H1 (cell line): ENCODE results near the gene GNA12. TPM values are rescaled to one million over a fixed set of nuclear protein-coding genes. Genes with fewer than 3 reads are reported as not detected.

Experiments
- CTCF ChIA-PET: fragments of 300-600 bp; sonication (Branson Sonifier 250); formaldehyde crosslinking; loops from one replicate; lab custom pipeline; 2021; ENCODE audit not compliant: partially characterized antibody; lab: Charles Lee
- POLR2A ChIA-PET: fragments of 300-600 bp; sonication (Branson Sonifier 250); formaldehyde crosslinking; loops from one replicate; lab custom pipeline; 2021; ENCODE audit warnings: inconsistent platforms; ENCODE audit not compliant: partially characterized antibody; lab: Charles Lee
- DNase-seq, 2 experiments: peaks; one replicate each; pipeline versions ENCODE4 v3.0.0 to v3.0.0-alpha.2; 2010 to 2022; ENCODE audit warnings: low spot score in 2 of 2, low read depth in 1 of 2, mixed read lengths in 1 of 2
- FAIRE-seq: peaks from 2 replicates; lab custom pipeline; 2011; peaks lifted over from hg19 to GRCh38; lab: Jason Lieb, UNC
- H2AFZ ChIP-seq: 2 replicates; pipeline ENCODE4 v1.8.1; 2012; ENCODE audit warnings: low read length, inconsistent platforms
- H2AK5ac ChIP-seq: 2 replicates; pipeline ENCODE4 v1.6.1; 2013; ENCODE audit warnings: low read depth, low read length
- H2BK120ac ChIP-seq: replicated peaks from 2 replicates; pipeline ENCODE3; 2013; ENCODE audit warnings: low read depth, low read length, inconsistent platforms
- H2BK12ac ChIP-seq: 2 replicates; pipeline ENCODE4 v1.6.1; 2013; ENCODE audit warnings: low read depth, low read length
- H2BK15ac ChIP-seq: 2 replicates; pipeline ENCODE4 v1.6.1; 2013; ENCODE audit warnings: low read length
- H2BK20ac ChIP-seq: 2 replicates; pipeline ENCODE4 v1.6.1; 2013; ENCODE audit warnings: low read length
- H2BK5ac ChIP-seq: 2 replicates; pipeline ENCODE4 v1.6.1; 2013; ENCODE audit warnings: low read depth, low read length
- H3K14ac ChIP-seq: 2 replicates; pipeline ENCODE4 v1.6.1; 2013; ENCODE audit warnings: inconsistent platforms; ENCODE audit not compliant: insufficient read length
- H3K18ac ChIP-seq: 2 replicates; pipeline ENCODE4 v1.6.1; 2013; ENCODE audit warnings: low read length; ENCODE audit errors: extremely low read depth
- H3K23ac ChIP-seq: 2 replicates; pipeline ENCODE4 v1.6.1; 2013; ENCODE audit warnings: inconsistent platforms; ENCODE audit not compliant: insufficient read length
- H3K23me2 ChIP-seq: 2 replicates; pipeline ENCODE4 v1.6.1; 2013; ENCODE audit warnings: low read depth, low read length
- H3K27ac ChIP-seq: 2 replicates; pipeline ENCODE4 v1.6.1; 2011; ENCODE audit warnings: low read depth, low read length, inconsistent platforms
- H3K27me3 ChIP-seq, 4 experiments: replicated peaks in 1 of 4; 1 replicate in 1 of 4; 2 replicates in 3 of 4; pipeline versions ENCODE4 v1.6.1 to v1.8.1; 2011 to 2013; ENCODE audit warnings: low read length in 3 of 4, mild to moderate bottlenecking in 3 of 4, inconsistent platforms in 2 of 4, mixed read lengths in 2 of 4, moderate library complexity in 1 of 4; ENCODE audit not compliant: control insufficient read depth in 3 of 4, insufficient read depth in 3 of 4; ENCODE audit errors: extremely low read depth in 1 of 4
- H3K36me3 ChIP-seq, 4 experiments: 2 replicates each; pipeline versions ENCODE4 v1.6.1 to v1.8.1; 2011 to 2013; ENCODE audit warnings: mild to moderate bottlenecking in 4 of 4, low read length in 3 of 4, moderate library complexity in 2 of 4, control low read depth in 1 of 4, inconsistent platforms in 1 of 4; ENCODE audit not compliant: insufficient read depth in 4 of 4, control insufficient read depth in 2 of 4
- H3K4ac ChIP-seq: replicated peaks from 2 replicates; pipeline ENCODE3; 2013; ENCODE audit warnings: low read length, low read depth, mixed read lengths, inconsistent platforms; ENCODE audit not compliant: insufficient read length
- H3K4me1 ChIP-seq, 4 experiments: replicated peaks in 1 of 4; 1 replicate in 1 of 4; 2 replicates in 3 of 4; pipeline versions ENCODE4 v1.6.1 to v1.8.1; 2011 to 2013; ENCODE audit warnings: low read length in 3 of 4, inconsistent platforms in 2 of 4, mixed read lengths in 1 of 4; ENCODE audit not compliant: insufficient read depth in 4 of 4, control insufficient read depth in 3 of 4
- H3K4me2 ChIP-seq, 2 experiments: 2 replicates each; pipeline versions ENCODE4 v1.6.1 to v1.8.1; 2011 to 2013; ENCODE audit warnings: low read depth in 2 of 2, low read length in 2 of 2, control low read depth in 1 of 2, inconsistent platforms in 1 of 2, mild to moderate bottlenecking in 1 of 2; ENCODE audit not compliant: insufficient read depth in 1 of 2
- H3K4me3 ChIP-seq, 4 experiments: fragments of 200-600, 300-600 bp in 1 of 4; sonication (generic), shearing (Covaris generic), sonication (Bioruptor Twin) in 1 of 4; 2 replicates each; pipeline versions ENCODE4 v1.5.1 to v1.8.1; 2011 to 2016; ENCODE audit warnings: low read length in 4 of 4, low read depth in 3 of 4, control low read depth in 2 of 4, inconsistent platforms in 2 of 4, mild to moderate bottlenecking in 2 of 4, mixed read lengths in 1 of 4, moderate library complexity in 1 of 4; ENCODE audit not compliant: insufficient read depth in 2 of 4; ENCODE audit errors: extremely low read depth in 1 of 4
- H3K56ac ChIP-seq: replicated peaks from 2 replicates; pipeline ENCODE3; 2013; ENCODE audit warnings: low read depth, mild to moderate bottlenecking, mixed read lengths, low read length, inconsistent platforms; ENCODE audit not compliant: insufficient read length
- H3K79me1 ChIP-seq: 2 replicates; pipeline ENCODE4 v1.6.1; 2013; ENCODE audit warnings: low read depth, low read length, control low read depth
- H3K79me2 ChIP-seq, 2 experiments: 2 replicates each; pipeline versions ENCODE4 v1.6.1 to v1.8.1; 2012 to 2013; ENCODE audit warnings: low read length in 2 of 2, mild to moderate bottlenecking in 2 of 2, inconsistent platforms in 1 of 2; ENCODE audit not compliant: insufficient read depth in 2 of 2, control insufficient read depth in 1 of 2
- H3K9ac ChIP-seq, 4 experiments: replicated peaks in 1 of 4; 1 replicate in 1 of 4; 2 replicates in 3 of 4; pipeline versions ENCODE4 v1.6.1 to v1.8.1; 2011 to 2013; ENCODE audit warnings: low read depth in 3 of 4, low read length in 3 of 4, control low read depth in 2 of 4, mild to moderate bottlenecking in 2 of 4, moderate library complexity in 2 of 4, inconsistent platforms in 1 of 4; ENCODE audit errors: extremely low read depth in 1 of 4
- H3K9me3 ChIP-seq, 2 experiments: 2 replicates each; pipeline versions ENCODE4 v1.6.1 to v1.8.1; 2012 to 2013; ENCODE audit warnings: mild to moderate bottlenecking in 2 of 2, moderate library complexity in 2 of 2, control low read depth in 1 of 2, inconsistent platforms in 1 of 2, low read depth in 1 of 2, low read length in 1 of 2, mixed read lengths in 1 of 2; ENCODE audit not compliant: insufficient read depth in 2 of 2
- H4K20me1 ChIP-seq, 2 experiments: replicated peaks in 1 of 2; 2 replicates each; pipeline versions ENCODE3 to v1.8.1; 2011 to 2013; ENCODE audit warnings: inconsistent platforms in 2 of 2, low read length in 2 of 2, mild to moderate bottlenecking in 1 of 2; ENCODE audit not compliant: insufficient read depth in 2 of 2, control insufficient read depth in 1 of 2
- H4K5ac ChIP-seq: 2 replicates; pipeline ENCODE4 v1.6.1; 2013; ENCODE audit warnings: low read length, low read depth, mixed read lengths, inconsistent platforms; ENCODE audit not compliant: insufficient read length
- H4K8ac ChIP-seq: 2 replicates; pipeline ENCODE4 v1.8.0; 2013; ENCODE audit warnings: mild to moderate bottlenecking, moderate library complexity, low read length, inconsistent platforms; ENCODE audit not compliant: insufficient read depth; ENCODE audit errors: extremely low read depth
- H4K91ac ChIP-seq: replicated peaks from 2 replicates; pipeline ENCODE3; 2013; ENCODE audit warnings: low read length, mixed read lengths, inconsistent platforms; ENCODE audit not compliant: insufficient read length
- USF2 ChIP-seq: IDR thresholded peaks from 2 replicates; pipeline ENCODE4 v1.6.1; 2011; ENCODE audit warnings: low read length, improper control_type of control experiment
- WGBS, 2 experiments: shearing (Covaris generic) in 1 of 2; methylation state at CpG; one replicate each; pipeline versions ENCODE4 v1.1.6 to v1.1.7; 2013 to 2015; ENCODE audit warnings: low lambda C conversion rate in 2 of 2, mixed read lengths in 2 of 2, inconsistent platforms in 1 of 2, low coverage in 1 of 2, missing lambda C conversion rate in 1 of 2; ENCODE audit not compliant: insufficient replicate concordance in 2 of 2, insufficient coverage in 1 of 2, insufficient read length in 1 of 2; ENCODE audit errors: extremely low coverage in 1 of 2, missing lambda C conversion rate in 1 of 2; 5-methylcytosine and 5-hydroxymethylcytosine counted together
- polyA plus RNA-seq, 7 experiments: library from polyadenylated mRNA; depleted of rRNA in 3 of 7; stranded (reverse) in 5 of 7; unstranded in 2 of 7; fragments of >200 nt in 5 of 7; fragments of 200-250 nt in 2 of 7; gene quantifications; 1 replicate in 5 of 7; 2 replicates in 1 of 7; 4 replicates in 1 of 7; pipeline versions ENCODE4 v1.2.1 to v1.2.3, GENCODE V29; 2011 to 2013; ENCODE audit warnings: missing spikeins in 2 of 7, mixed read lengths in 2 of 7
- total RNA-seq: library from RNA; stranded (reverse); fragmentation: NEBNext Ultra II Directional; extraction: Animal tissue kit (Norgen Biotek cat#: 25700); gene quantifications from 2 replicates; pipeline ENCODE4 v1.2.1, GENCODE V29; 2021

GNA12 gene
- total and polyA plus RNA-seq, 2 of the 8 experiments (the other 6 are each of a cell fraction or from before 2014, with no cell fraction given), result 96.5 to 109 TPM

- Histone ChIP-seq H3K4me3 (no peak overlapping the region), H4K91ac (no peak overlapping the region), H4K20me1 (no peaks in the 10 kb centered on the region), H2BK12ac (no peak overlapping the region), H3K36me3 (no peaks in the 10 kb centered on the region; a peak in 1 of 8 replicates), H3K23ac (no peak overlapping the region), H3K23me2 (peaks cover 3% of the 10 kb centered on the region; the same call in 1 of the 2 replicates), H3K14ac (no peak overlapping the region), H2BK15ac (no peak overlapping the region), H3K27me3 (peaks cover 7 to 26% (median 22%) of the 10 kb centered on the region in 4 experiments), H4K5ac (no peak overlapping the region), H3K4ac (no peak overlapping the region), H3K4me2 (no peak overlapping the region), H3K4me1 (peaks cover 0 to 11% (median 6%) of the 10 kb centered on the region in 4 experiments; a peak in 5 of 7 replicates), H4K8ac (no peak overlapping the region), H2BK5ac (no peak overlapping the region), H2BK20ac (no peak overlapping the region), H3K79me1 (peaks cover 3% of the 10 kb centered on the region; the same call in 1 of the 2 replicates), H2BK120ac (no peak overlapping the region), H2AFZ (no peak overlapping the region), H3K9me3 (no peaks in the 10 kb centered on the region), H3K56ac (no peak overlapping the region), H2AK5ac (no peak overlapping the region), H3K27ac (no peak overlapping the region), H3K9ac (no peak overlapping the region), H3K18ac (no peak overlapping the region), H3K79me2 (no peaks in the 10 kb centered on the region)
- no peak for FAIRE-seq
- no peak for TF ChIP-seq USF2
- ChIA-PET POLR2A (interaction anchor here (1.5 to 1.6 kb wide), 2 partner anchors 10 kb away, joined by 4 read pairs; no protein-coding TSS in a partner anchor), CTCF (interaction anchor here (0.8 to 7.6 kb wide), 10 partner anchors 10 to 241 kb away, joined by 3 to 92 read pairs (median 6); no protein-coding TSS in a partner anchor)
- 96% methylated on average over 14 of the region's 14 CpGs; no CpG with 5 or more reads in 1 of the 2 experiments for WGBS, 2 experiments
- no peak for DNase-seq
These were observed 151.6 kb downstream of the GNA12 start for GRCh38 chr7:2692543-2692942.
